GM19328 (cell line): ENCODE measurements around the gene SLC12A3.

Experiments
- ATAC-seq: cut with Tn5 transposase; IDR thresholded peaks from one replicate; pipeline ENCODE4 v1.9.1; 2021; ENCODE audit warnings: mild to moderate bottlenecking, moderate library complexity; ENCODE audit not compliant: unreplicated experiment

Gene SLC12A3

DNA sequence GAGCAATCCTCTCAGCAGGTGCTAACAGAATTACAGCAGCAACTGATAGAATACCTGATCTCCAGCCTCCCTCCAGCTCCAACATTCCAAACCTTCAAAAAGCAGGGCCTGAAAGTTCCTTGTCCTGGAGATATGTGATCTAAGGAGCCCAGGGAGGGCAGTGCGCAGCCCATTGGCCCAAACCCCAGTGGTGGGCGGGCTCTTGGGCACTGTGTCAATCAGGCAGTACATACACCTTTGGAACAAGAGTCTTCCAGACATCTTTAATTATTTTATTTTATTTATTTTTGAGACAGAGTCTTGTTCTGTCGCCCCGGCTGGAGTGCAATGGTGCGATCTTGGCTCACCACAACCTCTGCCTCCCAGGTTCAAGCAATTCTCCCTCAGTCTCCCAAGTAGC, 24.2 kb downstream of the SLC12A3 start:
- ATAC-seq: no peak

DNA sequence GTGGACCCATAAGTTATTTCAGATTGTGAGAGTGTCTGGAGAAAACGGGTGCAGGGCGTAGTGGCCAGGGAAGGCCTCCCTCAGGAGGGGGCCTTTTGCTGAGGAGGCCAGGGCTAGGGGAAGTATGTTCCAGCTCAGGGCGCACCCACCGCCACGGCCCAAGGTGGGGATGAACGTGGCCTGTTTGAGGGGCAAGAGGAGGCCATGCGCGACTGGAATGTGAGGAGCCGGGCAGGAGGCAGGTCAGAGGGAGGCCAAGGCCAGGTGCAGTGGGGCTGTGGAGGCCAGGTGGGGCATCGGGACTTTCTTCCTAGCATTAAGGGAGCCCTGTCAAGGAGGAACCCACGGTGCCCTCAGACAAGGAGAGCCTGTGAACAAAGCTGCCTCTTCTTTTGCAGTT, 26.7 kb downstream of the SLC12A3 start:
- ATAC-seq: no peak

DNA sequence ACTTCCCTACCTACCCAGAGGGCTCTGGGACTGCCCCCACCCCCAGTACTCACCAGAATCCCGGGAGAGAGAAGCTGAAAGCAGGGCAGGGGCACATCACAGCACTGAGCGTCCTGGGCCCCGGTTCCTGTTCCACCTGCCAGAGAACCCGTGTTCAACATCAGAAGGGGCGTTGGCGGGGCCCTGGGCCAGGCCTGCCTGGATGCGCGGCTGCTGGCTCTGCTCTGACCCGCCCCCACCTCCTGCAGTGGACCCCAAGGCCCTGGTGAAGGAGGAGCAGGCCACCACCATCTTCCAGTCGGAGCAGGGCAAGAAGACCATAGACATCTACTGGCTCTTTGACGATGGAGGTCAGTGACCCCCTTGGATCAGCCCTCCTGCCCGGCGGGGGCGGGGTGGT, 27.7 kb downstream of the SLC12A3 start:
- ATAC-seq: no peak

DNA sequence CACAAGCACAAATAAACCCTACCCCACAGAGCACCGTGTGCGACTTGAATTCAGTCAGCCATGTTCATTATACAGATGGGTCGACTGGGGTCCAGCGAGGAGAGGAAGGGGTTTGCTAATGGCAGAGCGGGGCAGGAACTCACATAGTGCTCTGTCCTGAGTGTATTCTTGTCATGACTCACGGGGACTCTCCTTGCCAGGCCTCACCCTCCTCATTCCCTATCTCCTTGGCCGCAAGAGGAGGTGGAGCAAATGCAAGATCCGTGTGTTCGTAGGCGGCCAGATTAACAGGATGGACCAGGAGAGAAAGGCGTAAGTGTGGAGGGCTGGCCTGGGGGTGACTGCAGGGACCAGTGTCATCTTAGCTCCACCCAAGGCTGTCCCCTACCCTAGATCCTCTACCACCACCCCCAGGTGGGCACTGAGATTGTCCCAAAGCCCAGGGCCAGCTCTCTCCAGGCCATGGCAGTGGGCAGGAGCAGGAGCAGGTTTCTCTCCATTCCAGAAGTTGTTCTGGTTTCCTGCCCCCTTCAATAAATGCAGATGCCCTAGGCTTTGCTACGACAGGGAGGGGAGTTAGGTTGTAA, 29.4 kb downstream of the SLC12A3 start:
- no peak for ATAC-seq

DNA sequence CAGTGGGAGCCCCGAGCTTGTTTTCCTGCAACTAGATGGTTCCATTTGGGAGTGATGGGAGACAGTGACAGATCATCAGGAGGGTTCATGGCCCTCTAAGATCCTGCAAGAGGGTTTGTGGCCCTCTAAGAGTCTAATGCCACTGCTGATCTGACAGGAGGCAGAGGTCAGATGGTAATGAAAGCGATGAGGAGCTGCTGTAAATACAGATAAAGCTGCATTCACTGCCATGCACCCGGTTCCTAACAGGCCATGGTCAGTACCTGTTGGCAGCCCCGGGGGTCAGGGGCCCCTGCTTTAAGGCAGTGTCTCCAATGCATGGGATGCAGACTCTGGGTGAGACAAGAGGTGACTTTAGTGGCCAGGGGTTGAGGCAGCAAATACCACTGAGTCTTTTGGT, 30.8 kb downstream of the SLC12A3 start:
- ATAC-seq: no peak

DNA sequence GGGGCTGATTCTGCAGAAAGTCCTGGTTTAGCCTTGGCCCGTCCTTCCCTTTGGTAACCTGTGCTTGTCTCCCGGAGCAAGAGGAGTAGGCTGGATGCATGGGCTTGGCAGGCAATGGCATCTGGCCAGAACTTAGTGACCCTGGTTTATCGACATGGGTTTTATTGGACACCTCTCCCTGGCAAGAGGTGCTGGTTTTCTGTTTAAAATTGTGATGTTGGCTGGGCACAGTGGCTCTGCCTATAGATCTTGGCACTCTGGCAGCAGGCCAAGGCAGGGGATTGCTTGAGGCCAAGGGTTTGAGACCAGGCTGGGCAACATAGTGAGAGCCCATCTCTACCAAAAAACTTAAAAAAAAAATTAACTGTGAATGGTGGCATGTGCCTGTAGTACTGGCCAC, 31.2 kb downstream of the SLC12A3 start:
- ATAC-seq: no peak

DNA sequence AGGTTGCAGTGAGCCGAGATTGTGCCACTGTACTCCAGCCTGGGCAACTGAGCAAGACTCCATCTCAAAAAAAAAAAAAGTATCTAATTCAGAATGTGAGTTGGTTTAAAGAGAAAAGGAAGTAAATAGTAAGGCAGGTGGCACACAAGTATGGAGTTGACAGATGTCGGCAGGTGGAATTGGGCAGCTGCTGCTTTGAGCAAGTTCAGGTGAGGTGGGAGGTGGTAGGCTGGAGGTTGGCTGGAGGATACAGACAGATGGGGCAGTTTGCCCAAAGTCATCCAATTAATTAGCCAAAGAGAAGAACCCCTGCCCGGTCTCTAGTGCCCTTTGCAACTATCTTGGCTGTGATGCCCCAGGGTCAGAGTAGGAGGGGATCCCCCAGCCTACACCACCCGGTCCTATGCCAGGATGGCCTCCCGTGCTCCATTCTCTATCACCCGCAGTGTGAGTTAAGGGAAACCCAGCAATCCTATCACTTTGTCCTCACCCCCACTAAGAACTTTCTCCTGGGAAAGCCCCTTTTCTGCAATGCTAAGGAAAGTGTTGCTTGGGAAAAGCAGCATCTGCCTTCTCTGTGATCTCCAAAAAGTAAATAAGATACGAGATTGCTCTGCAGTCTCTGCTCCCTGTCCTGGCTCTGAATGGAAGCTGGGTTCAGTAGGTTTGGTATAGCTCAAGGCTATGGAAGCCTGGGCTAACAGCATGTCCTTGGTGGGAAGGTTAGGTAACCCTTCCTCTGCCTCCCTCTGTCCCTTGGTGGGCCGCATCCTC, 32.2 kb downstream of the SLC12A3 start:
- no peak for ATAC-seq

DNA sequence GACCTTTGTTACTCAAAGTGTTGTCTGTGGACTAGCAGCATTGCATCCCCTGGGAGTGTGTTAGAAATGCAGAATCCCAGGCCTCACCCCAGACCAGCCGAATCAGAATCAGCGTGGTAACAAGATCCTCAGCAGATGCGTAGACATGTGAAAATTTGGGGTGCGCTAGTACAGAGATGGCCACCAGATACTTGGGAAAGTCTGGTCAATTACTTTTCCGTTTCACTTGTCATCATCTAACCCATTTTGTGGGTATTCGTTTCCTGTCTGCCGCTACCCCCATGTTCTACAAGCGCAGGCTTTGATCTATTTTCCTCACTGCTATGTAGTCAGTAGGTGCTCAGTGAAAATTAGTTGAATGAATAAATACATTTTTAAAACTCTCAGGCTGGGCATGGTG, 33.8 kb downstream of the SLC12A3 start:
- ATAC-seq: peak; percentile 77

DNA sequence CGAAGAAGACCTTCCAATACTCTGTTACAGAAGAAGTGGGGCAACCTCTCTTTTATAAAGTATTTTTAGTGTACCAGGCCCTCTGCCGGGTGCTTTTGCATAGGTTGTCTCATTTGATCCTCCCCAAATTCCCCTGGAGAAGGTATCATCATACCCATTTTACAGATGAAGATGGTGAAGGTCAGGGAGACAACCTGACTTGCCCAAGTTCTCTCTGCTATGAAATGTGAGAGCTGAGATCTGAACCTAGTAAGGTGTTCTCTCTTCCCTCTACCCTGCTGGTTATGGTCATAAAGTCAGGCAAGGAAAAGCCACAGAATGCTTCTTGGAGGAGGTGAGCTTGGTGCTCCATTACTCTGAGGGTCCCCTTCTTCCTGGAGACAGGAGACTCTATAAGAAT, 38.9 kb downstream of the SLC12A3 start:
- ATAC-seq: no peak

DNA sequence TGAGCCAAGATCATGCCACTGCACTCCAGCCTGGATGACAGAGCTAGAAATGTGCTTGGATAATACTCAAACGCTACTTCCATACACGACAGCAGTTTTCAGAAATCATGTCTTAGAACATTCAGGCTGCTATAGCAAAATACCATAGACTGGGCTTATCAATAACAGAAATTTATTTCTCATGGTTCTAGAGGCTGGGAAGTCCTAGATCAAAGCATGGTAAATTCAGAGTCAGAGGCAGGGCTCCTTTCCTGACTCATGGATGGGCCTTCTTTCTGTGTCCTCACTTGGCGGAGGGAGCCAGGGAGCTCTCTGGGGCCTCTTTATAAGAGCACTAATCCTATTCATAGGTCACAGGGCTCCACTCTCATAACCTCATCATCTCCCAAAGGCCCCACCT, 42.4 kb downstream of the SLC12A3 start:
- ATAC-seq: no peak

DNA sequence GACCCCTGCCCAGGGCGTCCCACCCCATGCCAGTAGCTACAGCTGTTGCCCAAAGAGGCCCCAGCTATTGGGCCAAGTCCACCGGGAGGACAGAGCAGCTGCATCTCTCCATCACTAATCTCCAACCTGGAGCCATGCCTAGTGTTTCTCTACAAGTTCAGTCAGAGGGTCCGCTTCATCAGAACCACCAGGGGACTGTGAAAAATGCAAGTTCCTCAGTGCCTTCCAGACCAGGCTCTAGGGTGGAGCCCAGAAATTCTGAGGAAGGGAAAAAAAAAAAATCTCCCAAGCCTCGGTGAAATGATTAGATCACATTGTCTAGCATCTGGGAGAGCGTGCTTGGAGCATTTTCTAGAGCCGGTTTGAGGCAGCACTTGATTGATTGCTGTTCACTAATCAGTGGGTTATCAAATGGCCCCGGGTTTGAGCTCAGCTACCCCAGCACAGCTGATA, 44.5 kb downstream of the SLC12A3 start:
- ATAC-seq: no peak

DNA sequence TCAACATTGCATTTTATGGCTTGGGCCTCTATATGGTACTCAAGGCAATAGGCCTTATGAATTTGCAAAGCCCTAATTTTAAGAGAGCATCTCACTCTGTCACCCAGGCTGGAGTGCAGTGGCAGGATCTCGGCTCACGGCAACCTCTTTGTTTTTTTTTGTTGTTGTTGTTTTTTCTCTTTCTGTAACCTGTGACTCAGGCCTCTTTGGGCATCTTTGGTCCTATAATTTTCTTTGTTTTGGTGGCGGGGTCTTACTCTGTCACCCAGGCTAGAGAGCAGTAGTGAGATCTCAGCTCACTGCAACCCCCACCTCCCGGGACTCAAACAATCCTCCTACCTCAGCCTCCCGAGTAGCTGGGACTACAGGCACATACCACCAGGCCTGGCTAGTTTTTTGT, 45.1 kb downstream of the SLC12A3 start:
- no peak for ATAC-seq

DNA sequence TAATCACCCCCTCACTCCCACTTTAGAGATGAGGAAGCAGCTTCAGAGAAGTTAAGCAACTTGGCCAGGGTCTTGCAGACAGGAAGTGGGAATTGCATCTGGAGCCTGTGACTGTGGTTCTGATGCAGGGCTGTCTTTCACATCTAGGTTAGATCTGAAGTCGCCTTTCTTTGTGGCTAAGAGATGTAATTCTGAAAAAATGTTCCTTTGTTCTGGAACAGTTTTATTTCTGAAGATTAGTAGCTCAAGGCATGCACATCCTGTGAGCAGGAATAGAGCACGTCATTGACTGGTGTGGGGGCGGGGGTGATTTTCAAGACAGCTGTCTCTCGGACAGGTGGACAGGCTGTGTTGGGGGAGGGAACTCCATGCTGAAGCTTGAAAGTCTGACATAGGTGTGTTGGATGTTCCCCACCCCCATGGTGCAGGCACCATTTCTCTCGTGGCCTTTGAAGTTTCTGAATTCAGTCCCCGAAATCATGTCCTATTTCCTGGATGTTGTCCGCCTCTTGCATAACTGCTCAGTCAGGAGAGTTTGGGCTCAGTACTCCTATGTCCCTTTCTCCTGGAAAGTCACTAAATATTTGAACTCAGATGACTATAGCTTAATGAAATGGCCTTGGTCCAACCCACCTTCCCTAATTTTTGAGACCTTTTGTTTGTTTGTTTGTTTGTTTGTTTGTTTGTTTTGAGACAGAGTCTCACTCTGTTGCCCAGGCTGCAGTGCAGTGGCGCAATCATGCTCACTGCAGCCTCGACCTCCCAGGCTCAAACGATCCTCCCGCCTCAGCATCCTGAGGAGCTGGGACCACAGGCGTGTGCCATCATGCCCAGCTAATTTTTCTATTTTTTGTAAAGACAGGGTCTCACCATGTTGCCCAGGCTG, 45.9 kb downstream of the SLC12A3 start:
- no peak for ATAC-seq

DNA sequence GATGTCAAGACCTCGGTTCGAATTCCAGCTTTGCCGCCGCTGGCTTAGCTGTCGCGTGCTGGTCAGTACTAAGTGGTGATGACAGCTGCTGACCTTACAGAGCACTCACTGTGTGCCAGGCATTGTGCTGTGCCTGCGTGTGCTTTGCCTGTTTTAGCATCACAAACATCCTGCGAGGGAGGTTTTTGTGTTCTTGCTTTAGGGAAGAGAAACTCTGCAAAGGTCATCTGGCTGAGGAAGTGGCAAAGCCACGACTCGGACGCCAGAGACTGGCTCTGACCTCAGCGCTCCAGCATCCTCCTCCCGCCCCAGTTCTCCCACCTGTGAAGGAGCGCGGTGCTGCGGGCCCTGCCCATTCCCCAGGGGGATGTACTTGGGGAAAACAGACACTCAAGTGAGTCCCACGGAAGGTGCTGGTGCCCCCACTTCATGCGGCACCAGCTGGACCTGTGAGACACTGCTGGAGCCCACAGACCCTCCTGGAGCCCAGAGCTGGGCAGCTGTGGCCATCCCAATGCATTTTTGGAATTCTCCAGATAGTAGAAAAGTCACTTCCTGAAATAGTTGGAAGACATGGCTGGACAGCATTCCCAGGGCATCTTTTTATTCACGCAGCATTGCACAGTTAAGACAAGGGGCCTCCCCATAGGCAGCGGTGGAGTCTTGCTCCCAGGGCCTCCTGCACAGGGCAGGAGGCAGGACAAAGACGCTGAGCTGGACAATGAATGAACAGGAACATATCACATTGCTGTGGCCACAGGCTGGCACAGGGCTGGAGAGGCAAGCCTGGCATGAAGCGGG, 47.0 kb downstream of the SLC12A3 start:
- peak; percentile 52 for ATAC-seq

DNA sequence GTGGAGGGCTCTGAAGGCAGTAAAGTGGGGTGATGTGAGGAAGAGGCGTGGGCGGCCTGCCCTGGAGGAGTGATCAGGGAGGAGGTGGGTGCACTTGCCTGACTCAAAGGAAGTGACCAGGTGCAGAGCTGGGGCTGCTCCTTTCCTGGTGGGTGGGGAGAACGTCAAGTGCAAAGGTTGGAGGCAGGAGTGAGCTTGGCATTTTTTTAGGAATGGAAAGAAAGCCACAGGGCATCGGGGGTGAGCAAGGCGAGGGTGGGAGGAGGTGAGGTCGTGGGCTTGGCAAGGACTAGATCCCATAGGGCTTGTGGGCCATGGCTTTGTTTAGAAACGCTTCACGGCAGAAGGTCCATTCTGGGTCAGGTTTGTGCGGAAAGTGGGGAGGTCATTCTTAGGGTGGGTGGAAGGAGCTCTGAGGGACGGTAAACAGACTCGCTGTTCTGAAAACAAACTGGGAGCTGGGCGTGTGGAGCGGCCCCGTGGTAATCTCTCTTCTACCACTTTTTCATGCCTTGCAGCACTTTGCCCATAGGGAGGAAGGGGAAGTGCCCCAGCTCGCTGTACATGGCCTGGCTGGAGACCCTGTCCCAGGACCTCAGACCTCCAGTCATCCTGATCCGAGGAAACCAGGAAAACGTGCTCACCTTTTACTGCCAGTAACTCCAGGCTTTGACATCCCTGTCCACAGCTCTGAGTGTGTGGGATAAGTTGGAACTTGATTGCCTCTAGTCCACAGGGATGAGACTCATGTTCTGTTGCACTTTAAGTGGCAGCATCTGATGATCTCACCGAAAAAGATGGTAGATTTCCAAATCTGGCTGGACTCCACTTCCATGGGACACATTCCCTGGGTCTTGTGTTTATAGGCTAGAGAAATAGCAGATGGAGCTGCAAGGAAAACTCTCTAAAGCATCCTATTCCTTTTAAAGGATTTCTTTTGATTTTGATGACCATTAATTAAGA, 48.0 kb downstream of the SLC12A3 start:
- ATAC-seq: no peak

DNA sequence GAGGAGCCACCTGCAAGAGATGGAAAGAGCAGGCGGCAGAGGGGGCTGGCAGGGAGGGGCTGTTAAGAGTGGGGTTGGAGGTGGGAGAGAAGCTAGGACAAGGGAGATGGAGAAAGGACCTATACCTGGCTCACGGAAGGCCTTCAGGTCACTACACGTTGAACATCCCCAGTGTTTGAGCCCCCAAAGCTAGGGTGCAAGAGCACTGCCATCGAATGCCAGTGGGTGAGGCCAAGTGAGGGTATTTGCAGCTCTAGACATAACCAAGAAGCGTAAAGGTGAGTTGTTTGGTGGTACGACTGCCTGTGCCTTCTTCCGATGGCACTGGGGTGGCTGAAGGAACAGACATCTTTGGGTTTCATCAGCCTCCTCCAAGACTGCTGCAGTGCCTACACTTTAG, 49.9 kb downstream of the SLC12A3 start:
- ATAC-seq: no peak

DNA sequence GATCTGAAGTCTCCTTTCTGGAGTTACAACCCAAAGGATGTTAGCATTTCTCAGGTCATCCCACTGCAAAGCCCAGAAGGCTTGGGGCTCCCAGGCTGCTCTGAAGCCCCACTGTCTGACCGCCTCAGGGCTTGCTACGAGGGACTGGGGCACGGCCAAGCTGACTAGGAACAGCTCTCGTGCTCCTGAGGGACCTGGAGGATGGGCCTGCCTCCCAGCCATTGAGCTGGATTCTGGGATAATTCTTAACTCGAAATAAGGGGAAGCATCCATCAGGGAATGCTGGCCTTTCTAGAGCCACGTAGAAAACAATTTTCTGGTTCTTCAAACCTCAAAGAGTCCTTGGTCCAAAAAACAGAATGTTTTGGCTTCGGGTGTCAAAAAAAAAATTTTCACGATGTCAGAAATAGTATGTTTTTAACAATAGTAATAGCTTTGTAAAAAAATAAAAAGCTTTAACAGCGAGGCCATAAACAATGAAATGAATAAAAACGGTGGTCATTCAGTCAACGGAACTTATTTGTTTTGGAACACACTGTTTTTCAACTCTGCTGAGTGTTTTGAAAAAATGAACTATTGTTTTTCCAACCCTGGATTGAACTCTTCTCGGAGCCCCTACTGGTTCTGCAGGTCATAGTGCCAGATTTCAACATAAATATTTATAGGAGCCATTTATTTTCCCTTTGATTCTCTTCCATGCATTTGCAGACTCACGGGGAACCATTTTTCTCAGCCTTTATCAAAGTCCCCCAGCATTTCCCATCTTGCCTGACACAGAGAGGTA, 50.5 kb downstream of the SLC12A3 start:
- no peak for ATAC-seq

DNA sequence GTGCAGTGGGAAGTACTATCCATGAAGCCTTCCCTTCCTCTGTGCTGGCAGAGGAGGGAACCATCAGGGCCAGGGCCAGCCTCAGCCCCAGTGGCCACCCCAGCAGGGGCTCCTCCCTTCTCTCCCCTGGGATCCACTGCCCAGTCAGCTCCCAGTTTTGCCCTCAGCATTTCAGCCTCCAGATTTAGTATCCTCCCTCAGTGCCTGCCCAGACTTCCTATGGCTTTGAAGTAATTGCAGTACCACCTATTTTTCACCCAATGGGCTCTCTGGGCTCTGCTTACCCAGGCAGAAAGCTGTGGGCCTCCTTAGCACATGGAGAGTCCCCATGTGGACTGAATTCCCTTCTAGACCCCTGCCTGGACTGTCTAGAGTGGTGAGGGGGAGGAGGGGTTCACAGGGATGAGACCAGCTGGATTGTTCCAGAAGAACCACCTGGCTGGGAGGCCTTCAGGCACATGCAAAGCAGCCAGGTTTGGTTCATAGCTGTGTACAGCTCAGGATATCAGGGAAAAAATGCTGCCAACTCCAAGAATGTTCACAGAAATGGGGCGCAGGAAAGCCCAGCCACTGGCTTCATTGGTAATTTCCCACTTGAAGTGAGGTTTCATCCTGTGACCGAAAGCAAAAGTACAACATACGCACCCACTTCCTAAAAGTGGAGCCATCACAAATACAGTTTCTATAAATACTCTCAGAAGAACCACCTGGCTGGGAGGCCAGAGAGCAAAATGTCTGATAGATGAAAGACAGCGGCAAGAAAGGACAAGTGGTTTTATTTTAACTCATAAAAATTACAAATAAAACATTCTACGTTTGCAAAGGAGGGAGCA, 51.8 kb downstream of the SLC12A3 start:
- ATAC-seq: peak; percentile 70
